Amniotic stem cell (primary cell): ENCODE data around the gene LAMA1.

ENCODE experiments used
- DNase-seq: peaks from one replicate; lab custom pipeline; 2025; lab: John Stamatoyannopoulos, UW

LAMA1 gene

DNA sequence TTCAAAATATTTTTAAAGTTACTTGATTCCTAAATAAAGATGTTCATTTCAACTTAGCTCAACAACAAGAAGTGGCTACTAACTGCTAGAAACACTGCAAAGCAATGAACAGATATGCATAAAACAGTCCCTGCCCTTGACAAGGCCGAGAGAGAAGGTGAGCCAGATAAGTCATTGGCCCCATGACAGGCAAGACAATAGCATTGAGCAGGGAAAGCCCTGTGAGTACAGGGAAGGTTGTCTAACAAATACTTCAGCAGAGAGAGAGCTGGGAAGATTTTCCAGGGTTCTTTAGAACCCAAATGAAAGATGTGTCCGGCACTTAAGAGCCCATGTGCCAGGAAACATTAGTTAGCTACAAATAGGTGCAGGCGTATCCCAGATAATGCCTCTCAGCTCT is 4.7 kb downstream of the LAMA1 start:
- no peak for DNase-seq

DNA sequence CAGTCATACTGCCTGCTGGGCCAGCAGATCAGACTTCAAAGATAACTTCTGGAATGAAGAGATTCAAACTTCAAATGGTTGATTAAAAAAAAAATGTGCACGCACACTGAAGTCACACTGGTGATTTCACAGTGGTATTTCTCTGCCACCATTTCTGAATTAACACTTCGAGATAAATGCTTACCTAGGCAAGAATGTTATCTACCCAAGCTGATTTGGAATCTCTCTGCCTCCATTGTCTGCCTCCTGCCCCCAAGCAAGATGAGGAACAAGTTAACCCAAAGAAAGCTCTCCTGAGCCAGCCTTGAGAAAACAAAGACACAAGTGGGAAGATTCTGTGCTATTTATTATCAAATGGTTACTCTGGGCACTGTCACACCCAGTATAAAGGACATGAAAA is 6.5 kb downstream of the LAMA1 start:
- no peak for DNase-seq

DNA sequence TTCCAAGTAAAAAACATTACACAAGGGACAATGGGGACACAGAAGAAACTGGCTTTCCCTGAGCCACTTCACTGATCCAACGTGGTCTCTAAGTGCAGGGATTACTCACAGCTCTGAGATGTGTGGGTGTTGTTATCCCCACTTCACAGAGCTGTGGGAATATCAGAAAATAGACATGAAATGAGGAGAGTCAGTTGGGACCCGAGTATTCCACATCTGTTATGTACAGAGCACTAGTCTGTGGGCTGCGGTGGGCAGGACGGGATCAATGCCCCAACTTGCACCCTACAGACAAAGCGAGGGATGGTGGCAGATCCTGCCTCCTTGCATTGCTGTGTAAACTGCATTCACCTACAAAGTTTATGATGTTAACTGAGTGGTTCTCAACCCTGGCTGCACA is 11.7 kb downstream of the LAMA1 start:
- DNase-seq, result no peak

DNA sequence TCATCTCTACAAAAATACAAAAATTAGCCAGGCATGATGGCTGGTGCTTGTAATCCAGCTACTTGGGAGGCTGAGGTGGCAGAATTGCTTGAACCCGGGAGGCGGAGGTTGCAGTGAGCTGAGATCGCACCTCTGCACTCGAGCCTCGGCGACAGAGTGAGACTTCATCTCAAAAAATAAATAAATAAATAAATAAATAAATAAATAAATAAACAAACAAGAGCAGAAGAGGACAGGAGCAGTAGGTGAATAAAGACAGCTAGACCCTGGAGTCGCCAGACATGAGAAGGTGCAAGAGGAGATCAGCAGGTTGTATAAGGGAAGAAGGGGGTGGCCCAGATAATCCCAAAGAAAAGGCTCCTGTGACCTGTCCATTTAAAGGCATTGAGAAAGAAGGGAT is 12.3 kb downstream of the LAMA1 start:
- no peak for DNase-seq

DNA sequence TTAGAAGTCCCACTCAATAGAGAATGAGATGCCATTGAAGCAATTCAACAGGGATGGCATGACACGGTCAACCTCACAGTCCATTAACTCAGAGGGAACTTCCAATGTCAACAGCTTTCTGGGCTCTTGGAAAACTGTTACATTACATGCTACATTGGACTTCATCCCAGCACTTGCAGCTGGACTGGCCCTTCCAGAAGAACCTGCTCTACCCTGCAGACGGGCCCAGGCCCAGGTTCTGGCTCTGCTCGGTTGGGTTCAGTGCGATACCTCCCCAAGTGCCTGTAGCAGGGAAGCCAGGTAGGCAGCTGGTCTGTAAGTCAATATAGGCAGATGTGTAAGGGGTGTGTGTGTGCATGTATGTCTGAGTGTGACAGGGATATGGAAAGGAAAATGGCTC is 12.9 kb downstream of the LAMA1 start:
- no peak for DNase-seq

DNA sequence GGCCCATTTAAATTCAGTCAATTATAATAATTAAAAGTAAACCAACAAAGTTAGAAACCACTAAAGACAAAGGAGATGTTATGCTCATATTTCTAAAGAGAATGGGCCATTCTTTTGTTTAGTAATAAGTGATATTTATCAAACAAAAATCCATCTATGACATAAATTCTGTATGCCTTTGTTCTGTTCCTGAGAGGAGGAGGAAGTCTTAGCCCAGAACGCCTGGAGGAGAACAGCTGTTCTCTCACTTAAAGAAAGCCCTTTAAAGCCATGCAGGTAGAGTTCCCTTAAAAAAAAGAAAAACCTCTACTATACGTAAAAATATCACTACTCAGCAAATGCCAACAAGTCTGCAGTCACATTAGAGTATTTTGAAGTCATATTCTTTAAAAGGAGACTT is 15.5 kb downstream of the LAMA1 start:
- DNase-seq, result no peak

DNA sequence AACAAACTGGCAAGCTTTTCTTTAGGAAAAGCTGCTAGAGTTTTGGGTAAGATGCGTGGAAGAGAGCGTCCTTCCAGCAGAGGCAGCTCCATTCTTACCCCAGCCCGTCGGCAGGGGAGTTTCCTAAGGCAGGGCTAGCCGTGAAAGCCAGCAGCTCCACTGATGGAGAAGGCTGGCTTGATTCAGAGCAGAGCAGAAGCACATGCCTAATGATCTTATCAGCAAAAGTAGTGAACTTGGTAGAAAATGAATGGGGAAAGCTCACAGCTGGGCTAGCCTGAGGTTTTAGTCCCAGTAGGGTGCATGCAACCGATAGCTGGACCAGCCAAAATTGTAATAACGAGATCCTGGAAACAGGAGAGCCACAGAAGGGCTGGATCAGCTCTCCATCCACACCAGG is 20.8 kb downstream of the LAMA1 start:
- DNase-seq, result no peak

DNA sequence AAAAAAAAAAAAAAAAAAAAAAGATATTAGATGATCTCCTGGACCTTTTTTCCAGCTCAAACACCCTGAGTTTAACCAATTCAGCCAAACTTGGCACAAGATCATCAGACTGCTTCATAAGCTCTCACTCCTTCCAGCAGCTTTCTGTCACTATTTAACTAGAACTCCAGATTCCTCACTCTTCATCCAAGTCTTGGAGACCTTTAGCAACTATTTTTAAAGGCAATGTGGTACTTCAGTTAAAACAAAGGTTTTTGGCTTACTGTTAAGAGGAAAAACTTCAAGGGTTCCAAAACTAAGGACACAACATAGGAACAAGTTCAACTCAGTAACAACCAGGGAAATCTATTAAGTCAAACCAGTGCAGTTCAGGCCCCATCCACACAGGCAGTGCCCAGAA is 23.2 kb downstream of the LAMA1 start:
- DNase-seq, result no peak

DNA sequence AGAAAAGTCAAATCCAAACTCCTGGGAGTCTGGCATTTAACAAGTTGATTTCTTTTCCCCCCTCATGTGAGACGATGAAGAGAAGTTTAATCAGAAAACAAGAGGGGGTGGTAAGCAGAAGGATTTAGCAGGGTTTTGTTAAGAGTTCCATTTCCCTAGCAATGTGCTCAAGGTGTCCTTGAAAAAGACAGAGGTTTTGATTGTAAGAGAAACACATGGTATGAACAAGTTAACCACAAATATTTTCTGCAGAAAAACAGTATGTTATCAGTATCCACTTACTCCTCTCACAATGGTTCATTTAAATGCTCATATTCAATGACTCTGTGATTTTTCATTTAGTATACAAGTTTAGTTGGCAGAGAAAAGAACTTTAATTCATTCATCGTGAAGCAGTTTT is 26.8 kb downstream of the LAMA1 start:
- no peak for DNase-seq

DNA sequence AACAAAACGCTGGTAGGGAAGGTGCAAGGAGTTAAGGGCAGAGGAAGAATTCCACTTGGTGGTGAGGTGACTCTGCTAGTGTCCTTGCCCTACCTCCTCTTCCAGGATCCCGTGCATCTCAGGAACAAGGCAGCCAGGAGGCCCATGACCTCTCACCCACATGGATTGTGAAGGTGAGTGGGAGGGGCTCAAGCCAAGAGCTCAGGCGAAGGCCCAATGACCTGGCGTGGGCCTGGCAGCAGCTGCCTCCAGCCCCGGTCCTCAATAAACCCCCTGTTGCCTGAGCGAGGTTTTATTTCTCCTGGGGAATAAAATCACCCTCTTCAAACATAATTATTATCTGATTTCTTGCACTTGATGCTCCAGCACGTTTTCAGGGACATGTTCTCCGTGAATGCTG is 28.2 kb downstream of the LAMA1 start:
- no peak for DNase-seq

DNA sequence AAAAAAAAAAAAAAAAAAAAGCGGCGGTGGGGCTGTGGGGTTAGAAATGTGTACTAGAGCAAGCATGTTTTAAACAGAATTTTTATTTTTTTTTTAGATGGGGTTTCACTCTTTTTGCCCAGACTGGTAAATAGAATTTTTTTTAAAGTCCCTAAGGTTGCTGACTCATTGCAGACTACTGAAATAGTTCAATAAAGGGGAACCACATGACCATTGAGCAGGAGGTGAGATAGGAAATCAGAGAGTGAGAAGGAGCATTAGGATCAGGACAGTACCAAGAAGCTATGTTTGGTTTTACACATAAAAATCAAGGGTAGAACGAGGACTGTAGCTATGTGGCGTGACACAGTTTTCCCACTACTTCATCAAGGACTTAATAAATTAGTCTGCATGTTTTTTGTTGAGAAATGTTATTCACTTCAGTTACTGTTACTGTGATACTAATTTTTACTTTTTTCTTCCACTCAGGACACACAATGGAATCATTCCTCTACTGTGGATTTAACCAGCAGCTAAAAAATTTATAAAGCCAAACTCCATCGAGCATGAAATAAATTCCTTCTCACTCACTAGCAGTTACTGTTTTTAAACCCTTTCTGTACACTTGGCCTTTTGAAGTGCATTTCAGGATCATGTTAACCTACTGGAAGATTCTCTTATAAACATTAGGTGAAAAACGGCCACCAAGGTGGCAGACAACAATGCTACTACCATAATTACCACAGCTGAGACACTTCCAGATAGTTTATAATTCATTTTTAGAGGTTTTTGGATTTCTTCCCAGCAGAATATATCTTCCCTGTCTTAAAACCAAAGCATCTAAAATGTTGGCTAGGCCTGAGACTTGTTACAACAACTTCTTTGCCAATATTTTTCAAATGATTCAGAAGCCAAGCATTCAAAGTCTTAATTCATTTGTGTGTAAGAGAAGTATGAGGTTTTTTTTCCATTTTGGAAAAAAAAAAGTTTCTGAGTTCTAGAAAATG is 33.2 kb downstream of the LAMA1 start:
- peak; percentile 30 for DNase-seq

DNA sequence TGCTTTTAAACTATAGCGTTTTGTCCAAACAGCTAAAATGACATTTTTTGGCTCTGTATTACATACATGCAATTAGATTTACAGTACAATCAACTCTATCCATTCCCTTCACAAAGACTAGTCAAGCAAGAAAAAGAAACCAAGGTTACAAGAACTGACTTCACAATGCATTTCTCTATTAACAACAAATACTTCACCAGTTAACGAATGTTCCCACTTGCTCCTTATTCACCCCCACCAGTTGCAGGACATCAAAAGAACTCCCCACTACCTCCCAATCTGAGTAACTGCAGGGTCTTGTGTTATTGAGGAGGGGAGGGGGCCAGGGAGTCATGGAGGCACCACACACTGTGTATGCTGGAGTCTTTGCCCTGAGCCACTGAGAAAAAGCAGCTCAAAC is 34.9 kb downstream of the LAMA1 start:
- DNase-seq, result no peak

DNA sequence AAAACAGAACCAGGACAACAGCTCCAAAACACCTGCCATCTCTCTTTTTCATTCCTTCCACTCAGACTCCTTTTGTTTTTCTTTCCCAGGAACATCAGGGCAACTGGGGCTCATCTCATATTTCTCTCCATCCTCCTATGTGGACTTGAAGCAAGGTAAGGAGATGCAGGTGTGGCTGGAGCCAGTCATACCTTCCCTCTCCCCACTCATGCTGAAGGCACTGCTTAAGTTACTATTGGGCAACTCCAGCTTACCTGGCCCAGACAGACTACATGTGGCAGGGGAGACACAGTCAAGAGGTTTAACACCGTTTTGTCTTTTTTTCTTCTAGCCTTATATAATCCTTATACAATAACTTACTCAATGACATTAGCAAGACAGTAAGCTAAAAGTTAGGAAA is 38.4 kb downstream of the LAMA1 start:
- no peak for DNase-seq

DNA sequence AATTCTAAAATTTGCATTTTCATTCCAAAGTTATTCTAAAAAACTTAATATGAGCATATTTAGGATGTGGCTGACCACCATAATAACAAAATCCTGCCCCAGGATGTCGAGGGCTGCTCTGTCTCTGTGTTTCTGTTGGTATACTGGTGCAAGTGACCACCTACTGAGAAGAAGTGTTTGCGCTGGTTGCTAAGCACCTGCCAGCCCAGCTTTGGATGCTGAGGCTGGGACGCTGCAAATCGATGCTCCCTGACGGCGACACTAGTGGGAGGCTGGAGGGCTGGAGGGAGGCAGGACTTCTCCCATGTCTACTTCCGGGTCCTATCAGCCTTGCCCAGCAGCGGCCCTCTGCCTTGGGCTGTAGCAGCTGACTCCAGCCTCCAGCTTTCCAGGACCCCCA is 45.0 kb downstream of the LAMA1 start:
- DNase-seq, result no peak

DNA sequence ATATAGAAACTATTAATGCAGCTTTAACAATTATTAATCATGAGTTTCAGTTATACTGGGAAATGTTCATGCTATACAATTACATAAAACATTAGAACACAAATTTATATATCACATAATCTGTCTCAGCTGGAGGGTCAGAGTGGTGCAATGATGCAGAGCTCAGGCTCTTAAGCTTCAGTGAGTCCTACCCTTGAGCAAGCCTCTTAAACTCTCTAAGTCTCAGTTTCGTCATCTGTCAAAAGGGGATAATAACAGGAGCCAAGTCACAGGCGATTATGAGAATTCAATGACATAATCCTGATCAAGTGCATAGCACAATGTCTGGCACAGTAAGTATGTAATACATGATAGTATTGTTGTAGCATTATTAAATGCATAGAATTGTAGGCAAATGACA is 46.0 kb downstream of the LAMA1 start:
- DNase-seq, result no peak

DNA sequence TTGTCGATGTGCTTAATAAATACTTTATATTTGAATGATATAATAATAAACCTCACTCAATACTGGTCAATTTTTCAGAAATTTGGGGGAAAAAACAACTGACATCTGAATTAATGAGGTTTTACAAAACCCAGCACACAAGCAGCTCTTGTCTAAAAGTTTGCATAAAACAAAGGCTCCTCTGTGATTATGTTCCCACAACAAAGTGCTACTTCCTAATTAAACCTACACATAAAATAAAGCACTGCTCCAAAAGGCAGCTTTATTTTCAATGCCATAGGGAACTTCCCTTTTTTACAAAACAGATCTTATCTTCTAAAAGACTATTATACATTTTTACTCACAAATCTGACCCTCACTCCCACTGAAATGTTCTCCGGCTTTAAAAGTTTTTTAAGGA is 47.1 kb downstream of the LAMA1 start:
- DNase-seq, result no peak

DNA sequence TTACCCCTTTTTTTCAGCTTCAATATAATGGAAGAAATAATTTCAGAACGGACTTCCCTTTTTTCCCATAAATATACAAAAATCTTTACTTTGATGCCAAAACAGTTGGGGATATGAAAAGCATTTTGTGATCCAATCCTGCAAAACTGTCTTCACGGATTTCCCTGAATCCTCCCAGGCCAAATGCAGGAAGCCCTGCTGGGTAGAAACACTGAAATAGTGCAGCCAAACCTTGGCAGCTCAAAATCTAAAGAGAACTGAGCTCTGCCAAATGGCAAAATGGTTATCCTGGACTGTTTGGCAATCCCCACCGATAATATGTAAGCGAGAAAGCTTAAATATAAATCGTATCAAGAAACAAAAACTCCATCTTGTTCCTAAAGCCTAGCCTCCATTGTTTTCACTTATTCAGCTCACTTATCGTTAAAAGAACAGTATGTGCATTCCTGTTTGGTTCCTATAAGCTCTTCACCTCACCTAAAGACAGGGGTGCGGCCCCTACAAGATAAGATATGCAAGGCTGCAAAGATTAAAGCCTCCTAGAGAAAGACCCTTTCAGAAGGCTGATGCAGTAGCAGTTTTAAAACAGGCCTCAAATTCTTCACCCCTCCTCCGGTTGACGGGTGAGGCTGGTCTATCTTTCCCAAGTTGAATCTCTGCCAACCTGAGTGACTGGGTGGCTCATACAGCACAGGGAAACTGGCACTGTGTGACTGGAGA is 48.6 kb downstream of the LAMA1 start:
- no peak for DNase-seq

DNA sequence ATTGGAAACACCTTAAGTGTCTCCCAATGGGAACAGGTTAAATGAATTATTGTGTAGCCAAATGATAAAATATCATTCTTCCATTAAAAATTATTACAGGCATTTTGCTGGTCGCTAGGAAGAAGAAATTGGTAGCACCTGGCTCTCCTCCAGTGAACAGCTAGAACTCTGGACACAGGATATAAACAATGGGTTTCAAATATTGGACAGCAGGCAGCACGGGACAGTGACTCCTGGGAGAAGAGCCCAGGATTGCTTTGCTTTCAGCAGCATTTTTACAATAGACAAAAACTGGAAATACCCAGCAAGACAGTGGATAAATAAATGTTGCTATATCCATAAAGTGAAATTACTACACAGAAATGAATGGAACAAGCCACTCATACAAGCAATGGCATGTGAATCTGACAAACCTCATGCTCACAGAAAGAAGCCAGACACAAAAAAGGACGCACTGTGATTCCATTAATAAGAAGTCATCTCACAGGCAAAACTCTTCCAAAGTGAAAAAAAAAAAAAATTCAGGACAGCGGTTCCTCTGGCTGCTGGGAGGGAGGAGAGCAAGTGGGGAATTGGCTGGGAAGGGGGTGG is 50.5 kb downstream of the LAMA1 start:
- no peak for DNase-seq

DNA sequence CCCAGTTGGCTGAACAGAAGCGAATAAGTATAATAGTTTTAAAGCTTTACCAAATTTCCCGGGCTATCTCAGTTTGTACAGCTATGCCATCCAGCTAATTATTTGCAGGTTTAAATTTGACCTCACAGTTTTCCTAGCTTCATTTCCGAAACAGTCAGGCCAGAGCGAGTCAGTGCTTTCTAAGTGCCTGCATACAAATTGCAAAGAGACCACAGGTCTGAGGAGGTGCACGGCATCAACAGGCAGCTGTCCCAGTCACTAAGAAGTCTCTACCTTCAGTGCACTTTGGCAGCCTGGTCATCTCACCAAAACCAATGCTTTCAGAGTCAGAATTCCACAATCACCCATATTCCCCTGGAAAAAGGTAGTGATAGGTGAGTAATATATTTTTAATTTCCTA is 51.9 kb downstream of the LAMA1 start:
- DNase-seq, result no peak

DNA sequence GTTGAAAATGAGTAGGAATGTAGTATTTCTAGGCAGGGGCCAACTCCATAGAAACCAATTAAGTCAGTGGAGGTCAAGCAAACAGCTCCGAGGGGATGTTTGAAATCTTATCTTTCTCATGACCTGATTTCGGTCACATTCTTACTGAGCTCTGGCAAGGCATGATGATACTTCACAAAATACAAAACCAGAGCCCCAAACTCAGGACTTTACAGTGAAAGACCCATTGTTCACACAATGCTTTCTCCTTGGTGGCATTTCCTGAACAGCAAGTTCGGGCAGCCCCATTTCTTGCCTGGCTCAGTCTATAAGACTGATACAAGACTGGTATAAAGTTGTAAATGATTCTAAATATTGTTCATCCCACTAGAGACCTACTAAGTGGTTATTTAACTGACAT is 53.3 kb downstream of the LAMA1 start:
- no peak for DNase-seq

DNA sequence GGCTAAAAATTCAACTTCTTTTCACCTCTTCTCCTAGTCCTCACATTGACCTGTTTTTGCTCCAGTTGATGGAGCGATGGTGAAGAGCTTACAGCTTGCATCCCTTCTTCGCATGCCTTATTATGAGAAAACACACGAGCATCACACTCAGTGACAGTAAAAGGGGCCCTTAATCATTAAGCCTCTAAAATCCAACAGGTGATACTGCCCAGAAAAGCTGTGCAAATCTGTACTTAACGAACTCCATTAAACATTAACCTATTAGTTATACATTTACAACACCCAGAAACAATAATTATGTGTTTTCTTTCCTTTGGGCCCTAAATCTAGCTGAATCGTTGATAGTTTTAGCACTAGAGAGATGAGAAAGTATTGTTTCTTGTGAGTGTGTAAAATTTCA is 54.8 kb downstream of the LAMA1 start:
- DNase-seq, result no peak

DNA sequence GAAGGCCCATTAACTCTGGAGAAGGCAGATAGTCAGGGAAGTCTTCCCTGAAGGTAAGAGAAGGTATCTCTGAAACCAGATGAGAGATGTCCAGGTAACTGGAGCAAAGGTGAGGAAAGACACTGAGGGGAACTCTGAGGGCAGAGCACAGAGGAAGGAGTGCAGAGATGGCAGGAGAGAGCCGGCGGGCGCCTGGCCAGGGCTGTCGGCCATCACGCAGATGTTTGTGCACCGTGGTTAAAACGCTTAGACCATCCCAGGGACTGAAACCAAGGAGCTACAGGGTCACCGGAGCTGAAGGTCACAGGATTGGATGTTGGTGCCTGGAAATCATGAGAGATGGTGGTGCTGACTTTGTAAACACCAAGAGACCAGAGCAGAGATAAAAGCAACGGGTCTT is 55.4 kb downstream of the LAMA1 start:
- DNase-seq, result no peak

DNA sequence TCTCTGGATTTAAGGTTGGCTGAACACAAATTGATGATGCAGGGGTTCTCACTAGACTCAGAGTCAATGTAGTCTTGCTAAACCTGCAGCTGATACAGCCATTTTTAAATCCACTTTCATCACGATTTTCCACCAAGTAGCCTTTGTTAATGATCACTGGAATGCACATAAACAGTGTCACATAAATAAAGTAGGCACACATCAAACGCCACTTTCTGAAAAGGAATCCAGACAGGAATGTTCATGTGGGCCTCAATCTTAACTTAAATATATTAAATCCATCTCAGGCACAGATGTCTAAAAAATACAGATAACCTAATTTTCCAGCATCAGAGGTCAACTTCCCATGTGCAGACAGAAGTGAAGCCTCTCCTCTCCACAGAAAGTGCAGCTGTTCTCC is 58.3 kb downstream of the LAMA1 start:
- no peak for DNase-seq
